ENCODE measurements around the gene PSMB8.
"Not testable (repeated sequence)": the region's sequence is repeated elsewhere in the genome, so short reads cannot be mapped to it uniquely, and the experiment has no call there.

The PSMB8 gene

GRCh38 chr6:32815996-32816395, 27.9 kb downstream of the PSMB8 start:
- no peak for DNase-seq

GRCh38 chr6:32815115-32815514, 28.7 kb downstream of the PSMB8 start:
- no peak for DNase-seq
- no peak for TF ChIP-seq GATA1 (IDR thresholded peaks at IDR 0.05; ENCODE audit: low read depth, low read length)
- no peak for TF ChIP-seq POLR2A (IDR thresholded peaks at IDR 0.05; ENCODE audit: low read length)

More at GRCh38 chr6:32815996-32816395, 27.9 kb downstream of the PSMB8 start:
- TF ChIP-seq POLR2A (IDR thresholded peaks at IDR 0.05; ENCODE audit: low read length), result no peak
- no peak for TF ChIP-seq GATA1 (IDR thresholded peaks at IDR 0.05; ENCODE audit: low read depth, low read length)

GRCh38 chr6:32814145-32814544, 29.7 kb downstream of the PSMB8 start:
- DNase-seq, result no peak
- TF ChIP-seq GATA1 (IDR thresholded peaks at IDR 0.05; ENCODE audit: low read depth, low read length) (no peak), POLR2A (IDR thresholded peaks at IDR 0.05; ENCODE audit: low read length) (no peak)

GRCh38 chr6:32809171-32809570, 34.7 kb downstream of the PSMB8 start:
- TF ChIP-seq GATA1 (IDR thresholded peaks at IDR 0.05; ENCODE audit: low read depth, low read length), result no peak
- TF ChIP-seq POLR2A (IDR thresholded peaks at IDR 0.05; ENCODE audit: low read length), result no peak
- DNase-seq, result no peak

- no peak for DNase-seq
- TF ChIP-seq GATA1 (IDR thresholded peaks at IDR 0.05; ENCODE audit: low read depth, low read length) (no peak), POLR2A (IDR thresholded peaks at IDR 0.05; ENCODE audit: low read length) (no peak)
Observed at GRCh38 chr6:32807020-32807580, 36.7 kb downstream of the PSMB8 start.

- not testable (repeated sequence) for DNase-seq
Observed at GRCh38 chr6:32805404-32805803, 38.4 kb downstream of the PSMB8 start.

GRCh38 chr6:32803416-32803815, 40.4 kb downstream of the PSMB8 start:
- no peak for DNase-seq
- TF ChIP-seq GATA1 (IDR thresholded peaks at IDR 0.05; ENCODE audit: low read depth, low read length) (no peak), POLR2A (IDR thresholded peaks at IDR 0.05; ENCODE audit: low read length) (no peak)

GRCh38 chr6:32799740-32800139, 44.1 kb downstream of the PSMB8 start:
- DNase-seq, result no peak
- no peak for TF ChIP-seq GATA1 (IDR thresholded peaks at IDR 0.05; ENCODE audit: low read depth, low read length)
- no peak for TF ChIP-seq POLR2A (IDR thresholded peaks at IDR 0.05; ENCODE audit: low read length)

- no peak for DNase-seq
- TF ChIP-seq POLR2A (IDR thresholded peaks at IDR 0.05; ENCODE audit: low read length) (no peak), GATA1 (IDR thresholded peaks at IDR 0.05; ENCODE audit: low read depth, low read length) (no peak)
Observed at GRCh38 chr6:32799168-32799567, 44.7 kb downstream of the PSMB8 start.

GRCh38 chr6:32796848-32797776, 46.7 kb downstream of the PSMB8 start:
- peak; percentile 53 to 77 for DNase-seq
- TF ChIP-seq POLR2A (IDR thresholded peaks at IDR 0.05; ENCODE audit: low read length), result no peak
- TF ChIP-seq GATA1 (IDR thresholded peaks at IDR 0.05; ENCODE audit: low read depth, low read length), result no peak

- TF ChIP-seq GATA1 (IDR thresholded peaks at IDR 0.05; ENCODE audit: low read depth, low read length) (no peak), POLR2A (IDR thresholded peaks at IDR 0.05; ENCODE audit: low read length) (no peak)
- DNase-seq, result no peak
Observed at GRCh38 chr6:32794510-32794909, 49.3 kb downstream of the PSMB8 start.

GRCh38 chr6:32792901-32793435, 50.9 kb downstream of the PSMB8 start:
- TF ChIP-seq GATA1 (IDR thresholded peaks at IDR 0.05; ENCODE audit: low read depth, low read length) (no peak), POLR2A (IDR thresholded peaks at IDR 0.05; ENCODE audit: low read length) (no peak)
- DNase-seq, result no peak

Data from erythroblast (primary cell).